T-helper 1 cell treated with Interleukin-12 subunit alpha and Interleukin-12 subunit beta and Interleukin-4 antibody, amounts not matched to agents 30 μg/mL and 1 μg/mL, for 36 hours (primary cell): Measurements from ENCODE around the gene ZNF423.

Experiments
- H3K27ac Mint-ChIP-seq: one replicate; pipeline ENCODE4 v1.8.0; 2021; ENCODE audit warnings: mild to moderate bottlenecking, mixed read lengths
- H3K27me3 Mint-ChIP-seq: one replicate; pipeline ENCODE4 v1.8.0; 2021; ENCODE audit warnings: low read depth, mixed read lengths
- H3K36me3 Mint-ChIP-seq: one replicate; pipeline ENCODE4 v1.8.0; 2021; ENCODE audit warnings: low read depth, mixed read lengths
- H3K4me1 Mint-ChIP-seq: one replicate; pipeline ENCODE4 v1.8.0; 2021; ENCODE audit warnings: low read depth, mixed read lengths
- H3K4me3 Mint-ChIP-seq: one replicate; pipeline ENCODE4 v1.8.0; 2021; ENCODE audit warnings: mild to moderate bottlenecking, moderate library complexity, mixed read lengths
- H3K9me3 Mint-ChIP-seq: one replicate; pipeline ENCODE4 v1.8.0; 2021; ENCODE audit warnings: mixed read lengths

The ZNF423 gene

DNA sequence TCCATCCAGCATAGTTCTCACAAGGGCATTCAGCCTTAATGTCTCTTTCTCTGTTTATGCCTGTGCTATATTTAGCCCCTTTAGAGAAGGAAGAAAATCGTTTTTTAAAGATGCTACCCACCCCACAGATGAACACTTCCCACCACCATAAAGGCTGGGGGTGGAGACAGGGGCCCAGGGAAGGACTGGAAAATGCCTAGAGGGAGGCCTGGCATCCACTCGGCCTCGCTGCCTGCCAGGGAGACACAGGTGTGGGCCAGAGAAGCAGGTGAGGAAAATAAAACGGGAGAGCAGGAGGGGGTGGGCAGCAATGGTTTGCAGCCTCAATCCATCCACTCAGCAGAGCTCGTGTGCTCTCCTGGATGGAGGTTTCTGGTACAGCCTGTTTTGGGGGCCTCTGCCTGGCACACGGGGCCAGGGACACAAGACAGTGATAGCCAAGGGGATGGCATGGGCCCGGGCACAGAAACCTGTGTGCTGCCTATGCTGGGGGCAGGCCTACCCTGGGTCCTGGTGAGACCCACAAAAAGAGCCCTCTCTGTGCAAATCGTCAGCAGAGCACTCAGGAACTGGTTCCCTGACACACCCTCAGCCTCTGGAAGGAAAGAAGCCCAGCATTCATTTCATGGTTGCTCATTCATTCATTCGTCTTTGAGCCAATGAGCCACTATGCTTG, 360.9 kb downstream of the ZNF423 start:
- no peak overlapping the region for H3K27ac Mint-ChIP-seq
- no peak overlapping the region for H3K4me3 Mint-ChIP-seq
- H3K36me3 Mint-ChIP-seq: no peaks in the 10 kb centered on the region
- no peaks in the 10 kb centered on the region for H3K4me1 Mint-ChIP-seq
- H3K27me3 Mint-ChIP-seq: no peaks in the 10 kb centered on the region
- no peaks in the 10 kb centered on the region for H3K9me3 Mint-ChIP-seq

DNA sequence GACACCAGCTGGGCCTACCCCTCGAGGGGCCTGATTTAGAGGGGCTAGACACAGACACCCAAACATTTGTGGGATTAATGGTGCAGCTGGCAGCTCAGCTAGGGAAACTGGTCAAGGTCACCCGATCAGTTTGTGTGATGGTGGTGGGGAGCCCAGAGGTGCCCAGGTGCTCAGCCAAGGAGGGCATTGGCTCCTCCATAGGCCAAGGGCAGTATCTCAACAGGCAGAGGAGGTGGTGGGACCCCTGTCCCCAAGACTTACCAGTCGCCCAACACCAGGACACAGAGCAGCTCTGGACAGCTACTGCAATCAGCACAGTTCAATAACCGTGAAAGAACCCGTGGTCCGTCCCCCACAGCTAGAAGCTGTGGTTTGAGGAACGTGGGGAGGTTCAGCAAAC, 361.4 kb downstream of the ZNF423 start:
- Mint-ChIP-seq H3K27me3 (no peaks in the 10 kb centered on the region), H3K36me3 (no peaks in the 10 kb centered on the region), H3K4me3 (no peak overlapping the region), H3K27ac (no peak overlapping the region), H3K9me3 (no peaks in the 10 kb centered on the region), H3K4me1 (no peaks in the 10 kb centered on the region)

DNA sequence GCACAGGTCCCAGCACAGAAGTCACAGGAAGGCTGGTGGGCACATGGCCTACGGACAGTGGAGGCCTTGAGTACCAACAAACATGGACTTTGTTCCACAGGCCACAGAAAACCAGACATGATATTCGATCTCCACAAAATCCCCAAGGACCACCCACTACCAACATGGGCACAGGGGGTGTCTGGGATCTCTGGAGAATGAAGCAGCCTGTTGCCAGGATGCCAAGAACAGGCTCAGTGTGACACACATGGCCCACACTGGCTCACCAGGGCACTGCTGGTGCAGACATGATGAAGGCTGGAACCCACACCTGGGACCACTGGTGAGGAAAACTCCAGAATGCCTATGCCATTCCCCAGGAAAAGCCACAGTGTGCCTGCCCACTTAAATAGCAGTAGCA, 362.1 kb downstream of the ZNF423 start:
- Mint-ChIP-seq H3K4me3 (no peak overlapping the region), H3K9me3 (no peaks in the 10 kb centered on the region), H3K27me3 (no peaks in the 10 kb centered on the region), H3K27ac (no peak overlapping the region), H3K4me1 (no peaks in the 10 kb centered on the region), H3K36me3 (no peaks in the 10 kb centered on the region)

DNA sequence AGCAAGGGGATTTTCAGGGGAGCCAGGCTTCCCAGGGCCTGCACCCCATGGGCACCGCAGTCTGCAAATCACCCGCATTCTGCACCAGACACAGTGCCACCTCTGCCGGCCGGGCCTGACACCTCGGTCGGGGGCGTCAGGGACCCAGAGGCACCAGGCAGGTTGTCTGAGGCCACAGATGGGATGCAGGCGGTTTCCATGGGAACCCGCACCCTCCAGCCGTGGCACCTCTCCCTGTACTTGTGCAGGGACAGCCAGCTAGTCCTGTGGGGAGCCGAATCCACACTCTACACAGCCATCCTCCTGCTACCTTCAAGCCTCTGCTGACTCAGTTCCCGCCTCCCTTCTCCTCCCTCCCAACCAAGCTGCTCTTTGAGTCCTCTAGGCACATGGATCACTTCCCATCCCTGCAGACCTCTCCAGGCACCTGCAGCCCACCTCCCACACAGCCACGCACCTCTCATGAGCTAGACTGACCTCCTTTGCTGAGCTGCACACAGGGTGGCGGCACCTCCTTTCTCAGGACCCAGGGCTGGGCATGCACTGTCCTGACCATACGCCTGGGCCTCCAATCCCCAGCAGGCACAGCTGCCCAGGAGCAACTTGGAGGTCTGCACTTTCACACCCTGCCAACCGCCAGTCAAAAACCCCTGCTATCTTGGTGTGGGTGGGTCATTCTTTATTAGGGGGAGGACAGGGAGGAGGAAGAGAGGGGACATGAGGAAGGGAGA, 362.9 kb downstream of the ZNF423 start:
- no peak overlapping the region for H3K27ac Mint-ChIP-seq
- H3K36me3 Mint-ChIP-seq: no peaks in the 10 kb centered on the region
- H3K27me3 Mint-ChIP-seq: no peaks in the 10 kb centered on the region
- H3K9me3 Mint-ChIP-seq: no peaks in the 10 kb centered on the region
- no peak overlapping the region for H3K4me3 Mint-ChIP-seq
- H3K4me1 Mint-ChIP-seq: no peaks in the 10 kb centered on the region

DNA sequence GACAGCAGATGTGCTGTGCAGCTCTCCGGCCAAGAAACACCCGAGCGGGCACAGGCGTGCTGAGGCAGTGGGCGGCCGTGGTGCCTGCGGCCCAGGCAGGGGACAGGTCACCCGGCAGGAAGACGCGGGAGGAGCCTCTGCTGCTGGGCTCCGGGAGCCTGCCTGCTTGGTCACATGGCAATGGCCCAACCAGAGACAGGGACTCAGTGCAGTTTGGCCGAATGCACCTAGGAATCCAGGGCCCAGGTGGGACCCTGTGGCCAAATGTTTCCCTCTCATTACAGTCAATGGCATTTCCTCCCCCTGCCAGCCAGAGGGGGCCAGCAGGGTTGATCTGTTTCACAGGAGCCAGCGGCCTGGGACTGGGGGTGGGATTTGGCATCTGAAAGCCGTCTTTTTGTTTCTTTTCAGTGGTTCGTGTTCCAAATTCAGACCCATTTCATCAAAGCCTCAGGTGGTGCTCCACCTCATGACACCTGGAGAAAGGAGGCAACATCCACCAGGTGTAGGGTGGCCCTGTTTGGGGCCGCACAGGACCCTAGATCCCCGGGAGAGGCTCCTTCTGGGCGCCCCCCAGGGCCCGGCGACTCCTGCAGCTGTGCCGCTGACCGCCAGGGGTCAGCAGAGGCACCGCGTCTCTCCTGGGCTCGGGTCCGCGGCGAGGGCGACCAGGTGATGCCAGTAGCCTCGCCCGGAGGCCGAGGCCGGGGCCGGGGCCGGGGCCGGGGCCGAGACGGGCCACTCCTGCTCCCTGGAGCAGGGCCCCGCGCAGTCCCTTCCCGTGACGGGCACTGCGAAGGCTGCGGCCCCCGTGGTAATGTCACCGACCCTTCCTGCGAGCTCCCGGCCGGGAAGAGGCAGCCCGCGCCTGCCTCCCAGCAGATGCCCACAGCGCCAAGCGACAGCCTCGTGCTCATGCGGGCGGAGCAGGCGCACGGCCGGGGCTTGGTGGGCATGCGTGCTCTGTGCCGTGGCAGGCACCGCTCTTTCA, 363.8 kb downstream of the ZNF423 start:
- Mint-ChIP-seq H3K4me1 (no peaks in the 10 kb centered on the region), H3K27ac (no peak overlapping the region), H3K9me3 (no peaks in the 10 kb centered on the region), H3K36me3 (no peaks in the 10 kb centered on the region), H3K27me3 (no peaks in the 10 kb centered on the region), H3K4me3 (no peak overlapping the region)

DNA sequence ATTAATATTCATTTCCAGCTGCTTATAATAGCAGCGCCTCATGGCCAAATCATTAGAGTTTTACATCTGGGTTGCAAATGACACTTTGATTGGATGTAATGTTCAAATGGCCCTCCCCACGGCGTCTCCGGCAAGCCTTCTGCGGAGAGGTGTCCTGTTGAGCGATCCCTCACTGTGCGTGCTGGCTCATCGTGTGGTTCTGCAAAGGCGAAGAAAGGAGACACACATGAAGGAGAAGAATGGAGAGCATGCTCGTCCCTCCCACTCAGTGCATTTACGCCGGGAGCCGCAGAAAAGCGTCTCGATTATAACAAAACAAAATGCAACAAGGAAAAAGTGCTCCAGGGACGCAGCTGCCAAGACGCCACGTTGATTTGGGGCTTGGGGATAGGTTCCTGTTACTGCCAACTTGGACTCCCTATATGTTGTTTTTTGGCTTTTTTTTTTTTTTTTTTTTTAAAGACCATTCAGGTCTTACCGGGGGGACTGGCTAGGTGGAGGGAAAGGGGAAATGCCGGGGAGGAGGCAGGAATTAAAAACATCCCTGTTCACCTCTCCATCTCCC, 364.7 kb downstream of the ZNF423 start:
- H3K9me3 Mint-ChIP-seq: no peaks in the 10 kb centered on the region
- H3K4me1 Mint-ChIP-seq: no peaks in the 10 kb centered on the region
- H3K36me3 Mint-ChIP-seq: no peaks in the 10 kb centered on the region
- H3K4me3 Mint-ChIP-seq: no peak overlapping the region
- no peak overlapping the region for H3K27ac Mint-ChIP-seq
- H3K27me3 Mint-ChIP-seq: no peaks in the 10 kb centered on the region

DNA sequence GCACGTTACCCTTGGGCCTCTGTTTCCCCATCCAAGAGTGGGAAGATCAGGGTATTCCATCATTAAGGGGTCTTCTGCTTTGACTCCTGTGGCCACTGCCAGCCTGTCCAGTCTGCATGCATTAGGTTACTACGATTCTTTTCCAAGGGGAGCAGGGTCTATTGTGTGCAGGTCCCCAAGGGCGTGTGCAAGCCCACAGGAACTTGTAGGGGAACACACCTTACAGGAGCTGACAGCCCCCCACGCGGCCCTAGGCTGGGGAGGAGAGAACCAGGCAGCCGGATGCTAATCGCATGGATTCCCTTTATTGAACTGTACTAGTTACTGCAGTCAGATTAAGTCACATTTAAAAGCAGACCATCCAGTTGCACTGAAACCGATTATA, 365.6 kb downstream of the ZNF423 start:
- no peak overlapping the region for H3K4me3 Mint-ChIP-seq
- H3K9me3 Mint-ChIP-seq: no peaks in the 10 kb centered on the region
- no peaks in the 10 kb centered on the region for H3K4me1 Mint-ChIP-seq
- H3K27me3 Mint-ChIP-seq: no peaks in the 10 kb centered on the region
- H3K36me3 Mint-ChIP-seq: no peaks in the 10 kb centered on the region
- no peak overlapping the region for H3K27ac Mint-ChIP-seq

DNA sequence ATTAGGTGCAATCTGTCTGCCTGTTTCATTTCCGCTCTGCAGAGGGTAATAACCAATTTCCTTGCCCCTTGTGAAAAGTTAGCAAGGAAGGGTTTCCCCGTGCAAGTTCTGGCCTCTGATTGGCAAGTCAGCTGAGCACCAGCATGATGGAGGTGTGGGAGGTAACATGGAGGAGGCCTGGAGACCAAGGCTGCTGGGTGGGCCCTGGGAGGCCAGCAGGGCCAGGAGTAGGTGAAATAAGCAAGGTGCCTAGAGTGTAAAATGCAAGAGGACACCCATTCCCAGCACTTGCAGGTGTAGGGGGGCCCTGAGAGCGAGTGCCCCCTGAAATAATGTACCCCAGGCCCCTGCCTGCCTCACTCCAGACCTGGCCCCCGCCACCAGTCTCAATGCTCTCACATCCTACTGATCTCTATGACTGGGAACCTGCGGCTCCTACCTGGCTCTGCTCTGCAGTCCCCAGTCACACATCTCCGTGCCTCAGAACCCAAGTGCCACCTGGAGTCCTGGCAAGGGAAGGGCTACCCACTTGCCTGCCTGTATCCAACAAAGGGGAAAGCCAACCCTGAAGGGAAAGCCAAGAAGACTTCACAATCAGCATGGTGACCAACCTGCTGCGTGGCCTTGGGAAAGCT, 366.1 kb downstream of the ZNF423 start:
- H3K36me3 Mint-ChIP-seq: no peaks in the 10 kb centered on the region
- no peaks in the 10 kb centered on the region for H3K27me3 Mint-ChIP-seq
- H3K4me3 Mint-ChIP-seq: no peak overlapping the region
- no peaks in the 10 kb centered on the region for H3K9me3 Mint-ChIP-seq
- H3K27ac Mint-ChIP-seq: no peak overlapping the region
- H3K4me1 Mint-ChIP-seq: no peaks in the 10 kb centered on the region

DNA sequence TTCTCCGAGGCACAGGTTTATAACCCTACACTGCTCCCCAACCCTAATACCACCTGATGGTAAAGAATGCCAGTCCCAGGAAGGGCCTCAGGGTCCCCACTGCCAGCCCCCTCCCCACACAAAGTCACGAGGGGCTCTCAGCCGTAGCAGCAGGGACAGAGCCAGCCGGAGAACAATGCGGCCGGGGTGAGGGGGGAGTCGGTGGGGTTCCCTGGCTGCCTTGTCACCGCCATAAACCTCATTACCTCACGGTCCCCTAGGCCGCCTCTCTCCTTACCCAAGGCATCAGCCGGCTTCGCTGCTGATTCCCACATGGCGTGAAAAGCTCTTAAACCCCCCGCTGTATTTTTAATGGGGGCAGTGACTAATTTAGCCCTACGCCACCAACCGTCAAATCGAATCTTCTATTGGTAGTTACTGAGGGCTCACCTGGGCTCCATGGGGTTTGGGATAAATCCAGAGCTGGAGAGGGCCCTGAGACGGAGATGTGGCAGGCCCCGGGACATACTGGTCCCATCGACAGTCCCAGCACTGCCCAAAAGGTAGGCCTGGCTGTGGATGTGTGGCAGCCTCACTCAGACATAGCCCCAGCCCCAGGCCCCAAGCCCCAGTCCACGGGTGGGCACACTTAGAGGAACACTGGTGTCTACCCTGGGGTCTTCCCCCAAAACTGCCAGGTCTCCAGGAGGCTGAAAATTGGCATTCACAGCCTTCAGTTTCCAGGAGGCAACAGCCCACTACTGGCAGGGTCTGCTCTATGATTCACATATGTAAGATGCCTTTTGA, 367.0 kb downstream of the ZNF423 start:
- Mint-ChIP-seq H3K27me3 (no peaks in the 10 kb centered on the region), H3K4me3 (no peak overlapping the region), H3K36me3 (no peaks in the 10 kb centered on the region), H3K27ac (no peak overlapping the region), H3K4me1 (peaks cover 2% of the 10 kb centered on the region), H3K9me3 (no peaks in the 10 kb centered on the region)

DNA sequence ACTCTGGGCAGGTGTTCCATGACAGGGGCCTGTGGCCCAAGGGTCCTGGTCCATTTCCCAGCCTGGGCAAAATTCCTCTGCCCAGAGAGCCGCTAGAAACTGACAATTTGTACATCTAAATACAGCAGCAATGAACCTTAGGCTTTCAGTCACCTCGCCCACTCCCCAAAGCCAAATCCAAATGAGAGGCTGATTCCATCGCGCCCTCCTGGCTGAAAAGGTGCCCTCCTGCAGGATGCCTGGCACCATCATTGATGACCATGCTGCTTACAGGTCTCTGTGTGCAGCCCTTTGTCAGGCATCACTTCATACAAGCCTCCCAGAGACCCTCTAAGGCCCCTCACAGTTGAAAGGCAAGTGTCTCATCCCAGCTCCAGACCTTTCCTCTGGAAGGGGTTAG, 367.6 kb downstream of the ZNF423 start:
- peaks cover 2% of the 10 kb centered on the region for H3K4me1 Mint-ChIP-seq
- H3K9me3 Mint-ChIP-seq: no peaks in the 10 kb centered on the region
- no peak overlapping the region for H3K27ac Mint-ChIP-seq
- no peaks in the 10 kb centered on the region for H3K36me3 Mint-ChIP-seq
- H3K27me3 Mint-ChIP-seq: no peaks in the 10 kb centered on the region
- H3K4me3 Mint-ChIP-seq: no peak overlapping the region

DNA sequence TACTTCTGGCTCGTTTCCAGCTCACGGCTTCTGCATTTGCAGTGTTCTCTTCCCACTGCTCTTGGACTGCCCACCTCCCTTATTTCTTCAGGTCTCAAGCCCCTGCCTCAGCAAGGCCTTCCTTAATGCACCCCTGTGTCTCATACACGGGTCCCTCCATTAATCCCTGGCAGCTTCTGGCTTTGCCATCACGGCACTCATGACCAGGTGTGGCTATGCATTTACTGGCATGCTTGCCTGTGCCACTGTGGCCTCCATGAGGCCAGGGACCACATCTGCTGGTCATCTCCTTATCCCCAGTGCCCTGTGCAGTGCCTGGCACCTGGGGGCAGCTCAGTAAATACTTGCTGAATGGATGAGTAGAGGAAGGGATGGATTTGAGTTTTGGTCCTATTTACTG, 368.2 kb downstream of the ZNF423 start:
- H3K36me3 Mint-ChIP-seq: no peaks in the 10 kb centered on the region
- no peaks in the 10 kb centered on the region for H3K9me3 Mint-ChIP-seq
- H3K4me3 Mint-ChIP-seq: no peak overlapping the region
- H3K27me3 Mint-ChIP-seq: peaks cover 4% of the 10 kb centered on the region
- H3K4me1 Mint-ChIP-seq: peaks cover 2% of the 10 kb centered on the region
- H3K27ac Mint-ChIP-seq: no peak overlapping the region

DNA sequence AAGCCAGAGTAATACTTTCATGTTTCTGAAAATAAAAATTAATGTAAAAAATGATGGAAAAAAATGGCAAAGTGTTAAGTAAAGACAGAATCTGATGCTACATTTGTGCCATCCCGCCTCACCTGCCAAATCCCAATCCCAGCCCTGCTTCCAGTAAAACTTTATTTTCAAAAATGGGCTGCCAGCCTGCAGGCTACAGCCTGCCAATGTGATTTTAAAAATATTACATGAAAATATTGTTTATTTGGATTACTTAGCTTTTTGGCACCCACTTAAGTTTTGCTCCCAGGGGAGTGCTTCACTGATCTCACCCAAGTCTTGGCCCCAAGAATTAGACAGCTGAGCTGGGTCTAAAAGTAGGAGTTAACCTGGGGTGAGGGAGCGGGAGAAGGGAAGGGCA, 369.5 kb downstream of the ZNF423 start:
- Mint-ChIP-seq H3K4me3 (no peak overlapping the region), H3K27ac (no peak overlapping the region), H3K36me3 (no peaks in the 10 kb centered on the region)

DNA sequence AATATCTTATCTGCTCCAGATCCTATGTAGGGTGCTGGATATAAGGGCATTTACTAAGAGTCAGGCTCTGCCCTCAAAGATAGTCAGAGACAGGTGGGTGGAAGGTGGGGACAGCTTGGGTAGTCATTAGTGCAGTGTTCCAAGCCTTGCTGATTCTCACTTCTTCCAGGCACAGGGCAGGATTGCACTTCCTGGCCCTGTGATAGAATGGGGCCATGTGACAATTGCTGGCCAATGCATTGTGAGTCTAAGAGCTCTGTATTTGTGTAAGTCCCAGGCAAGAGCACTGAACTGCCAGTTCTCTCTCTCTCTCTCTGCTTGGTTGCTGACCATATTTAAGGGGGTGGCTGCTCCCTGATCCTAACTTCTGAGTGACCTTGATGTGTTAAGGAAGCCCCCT, 370.2 kb downstream of the ZNF423 start:
- Mint-ChIP-seq H3K36me3 (no peaks in the 10 kb centered on the region), H3K27ac (no peak overlapping the region), H3K9me3 (no peaks in the 10 kb centered on the region), H3K4me3 (no peak overlapping the region), H3K27me3 (peaks cover 21% of the 10 kb centered on the region), H3K4me1 (peaks cover 2% of the 10 kb centered on the region)

More for the DNA sequence above, 369.5 kb downstream of the ZNF423 start:
- Mint-ChIP-seq H3K4me1 (peaks cover 2% of the 10 kb centered on the region), H3K9me3 (no peaks in the 10 kb centered on the region), H3K27me3 (peaks cover 15% of the 10 kb centered on the region)
